GM18502 (cell line): Measurements from ENCODE around the gene PBX1.

Experiments used
- ATAC-seq: cut with Tn5 transposase; IDR thresholded peaks from one replicate; pipeline ENCODE4 v1.9.1; 2021; ENCODE audit warnings: mild to moderate bottlenecking; ENCODE audit not compliant: unreplicated experiment, poor library complexity

The PBX1 gene

DNA sequence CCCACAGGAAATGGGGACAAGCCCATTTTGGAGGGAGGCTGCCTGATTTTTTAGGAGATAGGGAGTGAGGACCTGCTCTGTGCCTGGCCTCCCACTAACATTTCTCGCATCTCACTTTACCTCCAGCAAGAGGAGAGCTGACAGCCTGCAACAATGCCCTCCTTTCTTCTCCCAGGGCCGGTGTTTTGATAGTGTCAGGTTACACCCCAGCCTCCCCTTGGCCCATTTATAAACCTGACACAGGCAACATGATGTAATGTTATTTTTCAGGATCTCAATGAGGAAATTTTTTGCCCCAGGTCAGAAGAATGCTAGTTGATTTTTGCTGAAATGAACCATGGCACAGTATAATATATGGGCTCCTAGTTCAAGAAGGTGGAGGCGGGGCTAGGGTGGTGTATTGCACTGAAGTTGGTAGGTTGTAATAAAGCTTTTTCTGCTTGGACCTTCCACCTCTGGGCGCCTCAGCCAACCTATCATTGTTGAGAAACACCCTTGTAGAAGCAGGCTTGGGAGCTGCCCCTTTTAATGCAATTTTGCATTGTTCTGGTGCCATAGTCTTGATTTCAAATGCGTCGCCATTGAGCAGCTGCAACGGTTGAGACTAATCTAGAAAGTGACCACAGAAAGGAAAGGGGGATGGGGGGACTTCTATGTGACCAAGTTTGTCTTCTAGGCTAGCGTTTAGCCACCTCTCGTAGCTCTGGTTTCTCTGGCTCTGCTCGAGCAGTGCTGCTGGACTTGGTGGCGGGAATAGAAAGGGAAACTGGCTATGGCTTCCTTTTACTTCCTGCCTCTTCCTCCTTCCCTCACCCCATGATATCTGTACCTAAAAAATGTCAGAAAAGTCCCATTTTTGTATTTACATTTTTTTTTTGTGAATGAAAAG, 53.0 kb downstream of the PBX1 start:
- ATAC-seq = no peak

- ATAC-seq = no peak
Observed at GRCh38 chr1:164613176-164613575, 54.2 kb downstream of the PBX1 start.

DNA sequence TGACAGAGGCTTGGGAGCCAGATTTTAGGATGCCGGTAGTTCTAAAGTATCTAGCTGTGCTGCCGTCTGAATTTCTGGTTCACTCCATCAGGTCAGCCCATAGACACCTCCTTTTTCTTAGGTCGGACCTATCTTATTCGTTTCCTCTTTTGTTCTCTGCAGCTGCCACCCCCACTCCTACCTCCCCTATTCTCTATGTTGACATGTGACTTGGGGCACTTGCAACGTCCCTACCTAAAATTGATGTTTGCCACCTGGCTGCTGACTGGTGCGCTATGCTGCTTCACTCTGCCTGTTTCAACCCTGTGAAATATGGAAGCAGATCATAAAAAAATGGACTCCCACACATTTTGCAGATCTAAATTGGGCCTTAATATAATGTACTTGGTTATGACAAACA, 55.3 kb downstream of the PBX1 start:
- no peak for ATAC-seq

DNA sequence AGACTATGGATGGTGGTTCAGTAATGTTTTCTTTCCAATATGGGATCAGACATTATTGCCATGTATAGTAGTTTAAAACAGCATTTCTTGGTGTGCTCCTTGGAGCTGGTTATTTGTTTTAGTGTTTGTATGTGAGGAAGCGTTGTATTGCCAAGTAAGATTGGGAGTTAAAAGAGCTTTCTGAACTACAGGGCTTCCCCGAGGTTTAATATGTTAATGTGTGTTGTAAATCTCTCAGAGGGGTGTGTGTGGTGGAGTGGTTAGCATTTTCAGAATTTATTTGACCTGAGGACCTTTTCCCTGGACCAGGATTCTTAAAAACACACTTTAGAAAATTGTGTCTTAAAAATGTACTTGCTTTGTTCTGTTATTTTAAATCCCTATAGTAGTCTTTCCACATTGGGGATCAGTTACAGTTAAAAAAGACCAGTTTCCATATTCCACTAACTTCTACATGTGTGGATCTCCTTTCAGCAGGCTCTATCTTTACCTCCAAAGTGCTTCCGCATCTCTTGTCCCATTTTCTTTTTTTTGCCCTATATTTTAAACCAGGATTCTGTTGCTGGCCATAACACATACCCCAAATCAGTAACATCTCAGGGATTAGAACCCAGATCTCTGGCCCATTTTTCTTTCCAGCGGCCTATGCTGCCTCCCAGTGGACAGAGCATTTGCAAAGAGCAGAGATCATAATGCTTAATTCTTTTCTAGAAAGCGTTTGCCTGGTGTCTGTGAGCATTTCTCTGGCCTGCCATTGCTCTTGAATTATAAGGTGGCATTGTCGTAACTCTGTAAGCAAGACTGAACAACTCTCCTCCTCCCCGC, 58.6 kb downstream of the PBX1 start:
- no peak for ATAC-seq

DNA sequence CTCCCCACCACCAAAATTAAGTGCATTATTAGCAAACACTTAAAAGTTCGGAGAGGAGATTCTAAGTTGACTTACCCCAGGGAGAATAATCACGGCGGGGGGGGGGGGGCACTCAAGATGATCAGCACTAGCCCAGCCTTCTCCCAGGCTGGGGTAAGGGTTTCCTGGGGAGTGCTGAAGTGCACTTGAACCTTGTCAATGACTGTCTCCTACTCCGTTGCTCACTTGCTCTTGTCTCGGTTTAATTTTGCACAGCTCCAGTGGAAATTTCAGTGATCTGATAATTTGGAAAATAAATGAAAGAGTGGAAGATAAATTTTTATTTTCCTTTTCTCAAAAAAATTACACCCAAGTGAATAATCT, 59.2 kb downstream of the PBX1 start:
- ATAC-seq = no peak

DNA sequence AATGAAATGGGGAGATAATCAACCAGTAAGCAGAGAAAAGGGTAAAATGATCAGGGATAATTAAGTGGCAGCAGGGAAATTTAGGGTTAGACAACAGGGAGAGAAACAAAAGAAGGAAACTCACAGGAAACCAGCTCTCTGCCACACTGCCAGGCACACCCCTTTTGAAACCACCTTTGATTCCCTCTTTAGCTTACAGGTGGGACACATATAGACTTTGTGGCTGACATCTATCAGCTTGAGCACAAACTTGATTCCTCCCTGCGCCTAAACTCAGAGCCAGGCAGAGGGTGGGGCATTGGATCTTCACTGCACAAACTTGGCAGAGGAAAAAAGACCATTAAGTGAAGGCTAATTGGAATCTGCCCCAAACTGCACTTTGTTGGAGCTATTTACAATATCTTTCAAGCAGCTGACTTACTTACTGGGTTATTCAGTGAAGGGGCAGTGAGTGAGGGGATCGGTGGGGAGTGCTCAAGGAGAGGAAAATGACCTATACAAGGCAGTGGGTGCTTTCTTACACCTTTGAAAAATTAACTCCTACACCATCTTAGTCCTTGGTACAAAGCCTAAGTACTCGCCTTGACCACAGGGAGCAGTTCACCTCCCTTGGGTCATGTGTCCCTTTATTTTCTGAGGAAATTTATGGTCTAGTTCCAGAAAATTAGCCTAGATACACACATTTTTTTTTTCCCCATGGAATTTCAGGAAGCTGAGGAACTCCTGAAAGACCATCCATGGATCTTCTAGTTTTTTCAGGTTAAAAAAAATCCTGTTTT, 60.2 kb downstream of the PBX1 start:
- ATAC-seq = no peak

GRCh38 chr1:164622068-164622845, 63.3 kb downstream of the PBX1 start:
- no peak for ATAC-seq

- no peak for ATAC-seq
Observed at GRCh38 chr1:164623805-164624204, 64.8 kb downstream of the PBX1 start.

DNA sequence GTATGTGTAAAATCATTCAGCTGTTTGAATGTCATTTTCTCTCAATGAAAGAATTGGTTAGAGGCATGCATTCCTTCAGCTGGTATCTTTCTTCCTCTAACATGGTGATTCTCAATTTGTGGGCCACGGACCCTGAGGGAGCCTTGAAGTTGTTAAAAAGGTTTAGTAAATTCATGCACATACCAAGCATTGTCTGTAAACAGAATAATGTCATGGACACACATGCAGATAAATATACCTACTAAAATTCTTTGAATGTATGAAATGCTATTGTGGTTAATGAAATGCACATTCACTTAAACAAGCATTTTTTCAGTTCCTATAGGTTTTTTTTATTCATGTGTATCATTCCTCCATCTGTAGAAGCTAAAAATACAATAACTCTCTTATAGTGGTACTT, 65.4 kb downstream of the PBX1 start:
- ATAC-seq = no peak

DNA sequence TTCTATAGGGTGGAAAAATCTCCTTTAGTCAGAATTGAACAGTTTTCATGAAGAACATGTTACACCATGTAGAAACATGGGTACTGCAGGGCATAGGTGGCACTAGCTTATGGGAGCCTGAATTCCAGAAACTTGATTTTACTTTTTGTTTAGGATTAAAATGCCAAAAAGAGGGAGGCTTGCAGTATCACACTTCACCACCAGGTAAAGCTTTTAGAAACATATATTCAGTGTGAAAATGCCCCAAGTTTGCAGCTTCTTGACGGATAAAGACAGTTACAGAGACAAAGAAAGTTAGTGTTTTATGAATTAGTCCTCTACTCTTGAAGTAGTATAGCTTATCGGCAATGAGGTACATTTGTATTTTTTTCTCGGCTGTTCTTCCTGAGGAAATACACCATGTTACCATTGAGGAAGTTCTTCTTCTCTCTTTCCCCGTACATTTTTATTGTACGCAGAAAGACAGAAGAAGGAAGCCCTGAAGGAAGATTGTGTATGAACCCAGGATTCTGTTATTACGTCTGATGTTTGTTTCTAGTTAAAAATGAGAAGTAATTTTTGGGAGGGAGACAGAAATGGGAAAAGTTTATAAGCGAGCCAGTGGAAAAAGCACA, 66.1 kb downstream of the PBX1 start:
- no peak for ATAC-seq

GRCh38 chr1:164628772-164629171, 69.8 kb downstream of the PBX1 start:
- ATAC-seq = no peak

GRCh38 chr1:164629971-164630370, 71.0 kb downstream of the PBX1 start:
- ATAC-seq = no peak

DNA sequence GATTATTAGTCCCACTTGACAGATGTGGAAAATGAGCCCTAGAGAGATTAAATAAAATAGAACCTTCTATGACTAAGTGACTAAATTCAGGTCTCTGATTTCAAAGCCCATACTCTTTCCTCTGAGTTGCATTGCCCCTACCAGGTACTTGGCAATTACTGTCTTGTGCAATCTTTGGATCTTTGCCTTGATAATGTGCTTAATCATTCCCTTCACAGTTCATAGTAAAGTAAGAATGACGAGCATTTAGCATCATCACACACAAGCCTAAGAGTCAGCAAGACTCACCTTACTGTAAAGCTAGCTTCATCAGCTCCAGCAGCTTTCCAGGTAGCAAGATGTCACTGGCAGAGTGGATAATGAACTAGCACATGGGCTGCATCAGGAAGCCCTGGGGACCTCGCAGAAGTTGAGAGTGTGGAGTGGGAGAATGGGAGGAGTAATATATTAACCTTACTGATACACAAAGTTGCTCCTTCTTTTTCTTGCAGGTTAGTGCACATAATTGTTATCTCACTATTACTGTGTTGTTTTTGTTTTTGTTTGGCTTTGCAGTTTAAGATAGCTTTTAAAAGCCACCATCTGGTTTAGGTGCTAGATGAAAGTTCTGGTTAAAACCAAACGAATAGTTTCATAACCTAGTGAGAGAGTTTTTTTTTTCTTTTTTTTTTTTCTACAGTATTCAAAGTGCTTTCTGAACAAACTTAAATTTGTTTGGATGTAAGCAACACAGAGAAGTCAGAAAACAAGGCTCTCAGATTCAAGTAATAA, 71.8 kb downstream of the PBX1 start:
- no peak for ATAC-seq

DNA sequence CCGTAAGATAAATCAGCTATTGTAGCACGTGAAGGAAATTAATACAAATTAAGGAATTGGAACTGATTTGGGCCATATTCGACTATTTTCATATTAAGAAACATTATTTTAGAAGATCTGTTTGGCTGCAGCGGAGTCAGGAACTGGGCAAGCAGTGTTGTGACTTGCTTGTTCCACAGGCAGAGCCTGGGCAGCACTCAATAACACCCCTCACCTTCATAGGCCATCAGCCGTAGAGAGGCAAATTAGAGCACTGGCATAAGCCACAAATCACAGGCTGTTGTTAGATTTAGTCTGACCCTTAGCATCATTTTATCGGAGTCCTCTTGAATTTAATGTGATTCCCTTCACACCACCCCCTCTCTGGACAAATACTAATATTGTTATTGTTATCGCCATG, 72.8 kb downstream of the PBX1 start:
- no peak for ATAC-seq

DNA sequence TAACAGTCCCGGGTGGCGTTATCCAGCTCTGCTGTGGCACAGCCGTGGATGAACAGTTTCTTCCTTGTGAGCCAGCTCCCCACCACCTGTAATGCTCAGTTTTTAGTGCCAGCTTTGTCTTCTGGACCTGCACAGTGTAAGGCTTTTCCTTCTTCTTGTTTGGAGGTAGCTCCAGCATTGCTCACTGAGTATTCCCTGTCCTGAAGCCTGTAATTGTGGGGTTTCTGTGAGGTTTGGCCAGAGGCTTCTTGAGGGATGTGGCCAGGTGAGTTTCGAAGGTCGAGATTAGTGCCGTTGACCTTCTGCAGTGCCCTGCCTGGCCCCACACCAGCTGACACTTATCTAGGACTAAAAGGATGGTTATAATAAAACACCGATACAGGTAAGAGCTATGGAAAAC, 75.0 kb downstream of the PBX1 start:
- ATAC-seq = no peak

DNA sequence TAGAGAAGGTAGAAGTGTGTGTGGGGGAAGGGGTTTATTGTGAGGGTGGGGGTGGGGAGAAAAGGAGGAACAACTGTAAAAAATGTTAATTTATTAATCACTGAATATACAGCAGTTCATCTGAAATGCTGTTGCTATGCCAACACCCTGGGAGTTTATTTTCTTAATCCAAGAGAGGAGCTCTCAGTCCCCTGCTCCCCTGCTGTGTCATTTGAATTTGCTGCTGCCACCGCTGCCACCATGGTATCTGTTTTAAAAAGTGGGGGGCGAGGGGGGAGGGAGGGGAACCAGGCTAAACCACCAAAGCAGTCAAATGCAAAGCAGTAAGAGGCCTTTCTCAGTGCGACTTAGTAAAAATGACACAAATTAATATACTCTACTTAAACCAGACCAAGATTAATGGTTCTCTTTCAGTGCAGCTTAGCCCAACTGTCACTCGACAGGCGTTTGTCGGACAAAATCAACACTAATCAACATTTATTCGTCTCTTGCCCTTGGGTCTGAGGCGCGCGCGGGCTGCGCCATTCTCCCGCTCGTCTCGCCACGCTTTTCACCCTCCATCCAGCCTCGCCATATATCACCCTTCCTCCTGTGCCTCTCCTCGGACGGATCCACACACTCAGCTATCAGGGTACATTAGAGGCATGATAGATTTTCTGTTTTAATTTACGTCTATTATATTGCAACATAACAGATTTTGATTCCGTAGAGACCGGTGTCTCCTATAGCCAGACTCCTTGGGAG, 76.2 kb downstream of the PBX1 start:
- no peak for ATAC-seq

- no peak for ATAC-seq
Observed at GRCh38 chr1:164635803-164636731, 77.1 kb downstream of the PBX1 start.
